MM.1S (cell line): Measurements from ENCODE around the gene FOXI1.
"Not testable (repeated sequence)": the region's sequence is repeated elsewhere in the genome, so short reads cannot be mapped to it uniquely, and the experiment has no call there.

Experiments
- DNase-seq: peaks from one replicate; pipeline ENCODE4 v3.0.0-alpha.2; 2015
- H2AFZ ChIP-seq: fragments of 300-600 bp; sonication (generic); 2 replicates; pipeline ENCODE4 v1.6.0; 2016; ENCODE audit warnings: antibody characterized with exemption, low read length
- H3F3A ChIP-seq: fragments of 300-600 bp; sonication (generic); 2 replicates; pipeline ENCODE4 v1.6.1; 2016; ENCODE audit warnings: mild to moderate bottlenecking, antibody characterized with exemption, low read length, moderate library complexity, mixed read lengths; ENCODE audit not compliant: insufficient read depth
- H3K27ac ChIP-seq: fragments of 300-600 bp; sonication (generic); 2 replicates; pipeline ENCODE4 v1.5.1; 2016; ENCODE audit warnings: mild to moderate bottlenecking, low read length
- H3K27me3 ChIP-seq: fragments of 300-600 bp; sonication (generic); replicated peaks from 2 replicates; pipeline ENCODE4 v1.6.0; 2016; ENCODE audit warnings: low read length; ENCODE audit not compliant: insufficient read depth
- H3K36me3 ChIP-seq: fragments of 300-600 bp; sonication (generic); replicated peaks from 2 replicates; pipeline ENCODE4 v1.6.1; 2016; ENCODE audit warnings: mild to moderate bottlenecking, low read length, mixed read lengths; ENCODE audit not compliant: insufficient read depth
- H3K4me1 ChIP-seq: fragments of 300-600 bp; sonication (generic); 2 replicates; pipeline ENCODE4 v1.6.1; 2016; ENCODE audit warnings: low read length, mixed read lengths
- H3K4me2 ChIP-seq: fragments of 300-600 bp; sonication (generic); 2 replicates; pipeline ENCODE4 v1.6.0; 2016; ENCODE audit warnings: low read depth, low read length
- H3K4me3 ChIP-seq: fragments of 300-600 bp; sonication (generic); 2 replicates; pipeline ENCODE4 v1.5.1; 2016; ENCODE audit warnings: low read length, mixed read lengths
- H3K79me2 ChIP-seq: fragments of 300-600 bp; sonication (generic); 2 replicates; pipeline ENCODE4 v1.6.1; 2016; ENCODE audit warnings: mixed run types, low read length, mixed read lengths
- H3K9ac ChIP-seq: fragments of 300-600 bp; sonication (generic); 2 replicates; pipeline ENCODE4 v1.6.1; 2016; ENCODE audit warnings: low read length, mixed read lengths
- H3K9me2 ChIP-seq: fragments of 300-600 bp; sonication (generic); replicated peaks from 2 replicates; pipeline ENCODE4 v1.6.1; 2016; ENCODE audit warnings: mild to moderate bottlenecking, low read length, mixed read lengths; ENCODE audit not compliant: insufficient read depth
- H3K9me3 ChIP-seq: fragments of 300-600 bp; sonication (generic); replicated peaks from 2 replicates; pipeline ENCODE4 v1.6.1; 2016; ENCODE audit warnings: mild to moderate bottlenecking, low read length, mixed read lengths; ENCODE audit not compliant: insufficient read depth
- H4K20me1 ChIP-seq: fragments of 300-600 bp; sonication (generic); 2 replicates; pipeline ENCODE4 v1.6.1; 2016; ENCODE audit warnings: mild to moderate bottlenecking, low read length, moderate library complexity, mixed read lengths; ENCODE audit not compliant: insufficient read depth
- CTCF ChIP-seq: fragments of 300-600 bp; sonication (generic); IDR thresholded peaks from 2 replicates; pipeline ENCODE4 v1.5.1; 2016; ENCODE audit warnings: antibody characterized with exemption, low read length, mixed read lengths
- EZH2 ChIP-seq: fragments of 300-600 bp; sonication (generic); optimal IDR thresholded peaks from 2 replicates; pipeline ENCODE3; 2017; ENCODE audit warnings: low read depth, mild to moderate bottlenecking, antibody characterized with exemption, low read length, mixed read lengths
- EZH2phosphoT487 ChIP-seq: fragments of 300-600 bp; sonication (generic); IDR thresholded peaks from 2 replicates; pipeline ENCODE4 v1.6.1; 2018; ENCODE audit warnings: antibody characterized with exemption, low read length

The FOXI1 gene

GRCh38 chr5:170082701-170083100 is 23.0 kb upstream of the FOXI1 start:
- no peaks in the 10 kb centered on the region for H3K4me1 ChIP-seq
- no peak overlapping the region for H3K9ac ChIP-seq
- H3K9me2 ChIP-seq, result no peaks in the 10 kb centered on the region
- H3K27ac ChIP-seq, result no peak overlapping the region
- no peak overlapping the region for H3K4me2 ChIP-seq
- H2AFZ ChIP-seq, result no peak overlapping the region
- no peak overlapping the region for H3K4me3 ChIP-seq
- no peak for DNase-seq
- no peak for TF ChIP-seq EZH2phosphoT487
- TF ChIP-seq EZH2, result no peak
- no peak for TF ChIP-seq CTCF
- no peaks in the 10 kb centered on the region for H3K9me3 ChIP-seq
- no peaks in the 10 kb centered on the region for H3F3A ChIP-seq
- H3K27me3 ChIP-seq, result no peaks in the 10 kb centered on the region
- no peaks in the 10 kb centered on the region for H3K79me2 ChIP-seq
- no peaks in the 10 kb centered on the region for H4K20me1 ChIP-seq
- no peaks in the 10 kb centered on the region; the same call in none of the 2 replicates for H3K36me3 ChIP-seq

GRCh38 chr5:170087168-170087817 is 18.4 kb upstream of the FOXI1 start:
- H3K9me2 ChIP-seq, result no peaks in the 10 kb centered on the region
- no peaks in the 10 kb centered on the region for H3K79me2 ChIP-seq
- TF ChIP-seq CTCF (no peak), EZH2 (no peak), EZH2phosphoT487 (no peak)

GRCh38 chr5:170092455-170093101 is 13.1 kb upstream of the FOXI1 start:
- Histone ChIP-seq H3K4me1 (no peaks in the 10 kb centered on the region), H3K27ac (no peak overlapping the region), H3K79me2 (no peaks in the 10 kb centered on the region), H3F3A (no peaks in the 10 kb centered on the region), H3K36me3 (no peaks in the 10 kb centered on the region), H3K9me3 (no peaks in the 10 kb centered on the region), H3K4me3 (no peak overlapping the region), H4K20me1 (no peaks in the 10 kb centered on the region), H3K27me3 (no peaks in the 10 kb centered on the region), H3K9ac (no peak overlapping the region), H2AFZ (no peak overlapping the region), H3K4me2 (no peak overlapping the region), H3K9me2 (no peaks in the 10 kb centered on the region)
- no peak for DNase-seq
- TF ChIP-seq EZH2phosphoT487, result no peak
- no peak for TF ChIP-seq EZH2
- TF ChIP-seq CTCF, result no peak

More at GRCh38 chr5:170087168-170087817, 18.4 kb upstream of the FOXI1 start:
- Histone ChIP-seq H3F3A (no peaks in the 10 kb centered on the region), H3K27me3 (no peaks in the 10 kb centered on the region), H3K9ac (no peak overlapping the region), H4K20me1 (no peaks in the 10 kb centered on the region), H3K4me1 (no peaks in the 10 kb centered on the region), H3K4me2 (no peak overlapping the region), H3K9me3 (no peaks in the 10 kb centered on the region), H2AFZ (no peak overlapping the region), H3K27ac (no peak overlapping the region), H3K4me3 (no peak overlapping the region), H3K36me3 (no peaks in the 10 kb centered on the region)
- no peak for DNase-seq

- not testable (repeated sequence) for H3F3A ChIP-seq, H3K9me2 ChIP-seq, H2AFZ ChIP-seq, DNase-seq, H3K36me3 ChIP-seq, H3K4me1 ChIP-seq, H3K4me2 ChIP-seq, H3K27ac ChIP-seq, H3K27me3 ChIP-seq, H4K20me1 ChIP-seq, H3K9me3 ChIP-seq, H3K9ac ChIP-seq, H3K4me3 ChIP-seq, H3K79me2 ChIP-seq
Observed at GRCh38 chr5:170094329-170094728, 11.4 kb upstream of the FOXI1 start.
